ENCODE data around the gene ARHGEF40.

GRCh38 chr14:21136024-21136423 lies 65.9 kb downstream of the ARHGEF40 start:
- TF ChIP-seq CTCF (conservative IDR thresholded peaks at IDR 0.05) = peak; percentile 86
- no peak for TF ChIP-seq ZFX (IDR thresholded peaks at IDR 0.05)
